Measurements from ENCODE around the gene PALMD.

PALMD gene

DNA sequence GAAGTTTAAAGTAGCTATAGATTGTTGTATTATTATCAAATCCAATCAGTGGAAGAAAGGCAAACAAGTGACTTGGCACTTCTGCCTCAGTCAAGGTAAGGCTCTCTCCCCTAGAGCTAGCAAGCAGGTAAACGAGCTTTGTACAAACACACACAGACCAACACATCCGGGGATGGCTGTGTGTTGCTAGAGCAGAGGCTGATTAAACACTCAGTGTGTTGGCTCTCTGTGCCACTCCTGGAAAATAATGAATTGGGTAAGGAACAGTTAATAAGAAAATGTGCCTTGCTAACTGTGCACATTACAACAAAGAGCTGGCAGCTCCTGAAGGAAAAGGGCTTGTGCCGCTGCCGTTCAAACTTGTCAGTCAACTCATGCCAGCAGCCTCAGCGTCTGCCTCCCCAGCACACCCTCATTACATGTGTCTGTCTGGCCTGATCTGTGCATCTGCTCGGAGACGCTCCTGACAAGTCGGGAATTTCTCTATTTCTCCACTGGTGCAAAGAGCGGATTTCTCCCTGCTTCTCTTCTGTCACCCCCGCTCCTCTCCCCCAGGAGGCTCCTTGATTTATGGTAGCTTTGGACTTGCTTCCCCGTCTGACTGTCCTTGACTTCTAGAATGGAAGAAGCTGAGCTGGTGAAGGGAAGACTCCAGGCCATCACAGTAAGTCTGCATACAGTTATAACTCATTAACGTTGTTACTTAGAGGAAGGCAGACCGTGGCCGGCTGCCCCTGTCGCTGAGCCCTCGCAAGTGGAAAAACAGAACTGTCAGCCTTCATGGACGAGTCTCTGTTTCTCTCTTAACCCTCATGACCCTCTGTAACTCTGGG is at the start of gene PALMD:
TSS of gene PALMD (plus strand) at position 415 of the 833 bp plus-strand sequence. CDS start at position 620, 205 bp downstream.
- no peaks in the 10 kb centered on the region for H3K9me3 ChIP-seq
- H3K4me1 ChIP-seq (ENCODE audit: control insufficient read depth in 1 of 2, insufficient read depth in 1 of 2, low read depth in 1 of 2, low read length in 1 of 2) = no peaks in the 10 kb centered on the region
- peaks cover 46% of the 10 kb centered on the region for H3K27me3 ChIP-seq
- no peaks in the 10 kb centered on the region for H3K36me3 ChIP-seq
- TF ChIP-seq, protein P1, sequence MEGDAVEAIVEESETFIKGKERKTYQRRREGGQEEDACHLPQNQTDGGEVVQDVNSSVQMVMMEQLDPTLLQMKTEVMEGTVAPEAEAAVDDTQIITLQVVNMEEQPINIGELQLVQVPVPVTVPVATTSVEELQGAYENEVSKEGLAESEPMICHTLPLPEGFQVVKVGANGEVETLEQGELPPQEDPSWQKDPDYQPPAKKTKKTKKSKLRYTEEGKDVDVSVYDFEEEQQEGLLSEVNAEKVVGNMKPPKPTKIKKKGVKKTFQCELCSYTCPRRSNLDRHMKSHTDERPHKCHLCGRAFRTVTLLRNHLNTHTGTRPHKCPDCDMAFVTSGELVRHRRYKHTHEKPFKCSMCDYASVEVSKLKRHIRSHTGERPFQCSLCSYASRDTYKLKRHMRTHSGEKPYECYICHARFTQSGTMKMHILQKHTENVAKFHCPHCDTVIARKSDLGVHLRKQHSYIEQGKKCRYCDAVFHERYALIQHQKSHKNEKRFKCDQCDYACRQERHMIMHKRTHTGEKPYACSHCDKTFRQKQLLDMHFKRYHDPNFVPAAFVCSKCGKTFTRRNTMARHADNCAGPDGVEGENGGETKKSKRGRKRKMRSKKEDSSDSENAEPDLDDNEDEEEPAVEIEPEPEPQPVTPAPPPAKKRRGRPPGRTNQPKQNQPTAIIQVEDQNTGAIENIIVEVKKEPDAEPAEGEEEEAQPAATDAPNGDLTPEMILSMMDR (IDR thresholded peaks at IDR 0.05) = no peak
- no peak within 1 kb of the TSS for H3K27ac ChIP-seq
- H3K4me3 ChIP-seq (ENCODE audit: low read depth in 1 of 2, low read length in 1 of 2) = no peak within 1 kb of the TSS

DNA sequence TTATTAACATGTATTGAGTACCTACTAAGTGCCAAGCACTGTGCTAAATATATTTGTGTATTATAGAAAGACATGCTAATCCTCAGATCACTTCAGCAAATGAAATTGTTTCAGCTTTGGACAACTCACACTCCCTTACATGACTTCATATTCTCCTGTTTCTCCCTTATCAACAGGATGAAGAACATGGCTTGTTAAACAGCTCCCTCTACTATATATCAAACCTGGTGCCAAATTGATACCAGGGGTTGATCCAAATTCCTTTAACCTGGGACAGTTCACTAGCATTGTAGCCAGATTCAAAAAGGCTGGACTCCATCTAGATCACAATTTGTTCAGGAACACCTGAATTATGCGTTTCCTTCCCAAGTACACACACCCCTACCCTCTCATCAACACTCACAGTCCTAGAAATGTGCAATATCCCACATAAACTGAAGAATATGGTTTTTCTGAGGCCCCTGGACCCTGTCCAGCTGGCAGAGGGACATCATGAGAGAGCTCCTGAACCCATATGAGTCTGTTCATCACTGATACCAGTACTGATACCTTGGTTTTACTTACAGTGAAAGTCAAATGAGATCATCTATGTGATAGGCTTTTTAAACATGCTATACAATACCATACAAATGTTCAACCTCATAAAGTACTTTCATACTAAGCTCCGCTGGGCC is 47.0 kb upstream of the PALMD start:
- TF ChIP-seq, protein P1 (IDR thresholded peaks at IDR 0.05) = no peak
- Histone ChIP-seq H3K4me3 (ENCODE audit: low read depth in 1 of 2, low read length in 1 of 2) (no peak overlapping the region), H3K4me1 (ENCODE audit: control insufficient read depth in 1 of 2, insufficient read depth in 1 of 2, low read depth in 1 of 2, low read length in 1 of 2) (no peaks in the 10 kb centered on the region), H3K27me3 (no peaks in the 10 kb centered on the region), H3K36me3 (no peaks in the 10 kb centered on the region), H3K9me3 (no peaks in the 10 kb centered on the region), H3K27ac (no peak overlapping the region)

DNA sequence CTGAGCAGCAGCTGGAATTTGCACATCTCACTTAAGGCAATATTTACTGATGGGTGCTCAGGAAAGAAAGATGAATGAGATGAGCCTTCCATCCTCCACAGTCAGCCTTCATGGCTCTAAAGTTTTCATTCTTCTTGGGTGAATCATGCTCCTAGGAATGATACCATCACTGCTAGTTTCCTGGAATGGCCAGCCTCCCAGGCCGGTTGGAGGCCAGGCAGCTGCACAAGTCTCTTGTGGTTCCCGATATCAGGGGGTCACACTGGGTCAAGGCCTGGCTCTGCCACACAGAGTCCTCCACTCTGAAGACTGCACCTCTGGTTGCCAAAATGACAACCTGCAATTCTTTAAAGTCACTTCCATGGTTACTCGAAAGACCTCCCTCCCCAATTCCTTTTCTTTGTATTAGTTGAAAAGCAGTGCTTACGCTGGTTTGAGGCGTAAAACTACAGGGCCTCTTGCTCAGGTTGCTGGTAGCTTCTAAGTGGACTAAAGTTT is 46.2 kb upstream of the PALMD start:
- Histone ChIP-seq H3K9me3 (no peaks in the 10 kb centered on the region), H3K27me3 (no peaks in the 10 kb centered on the region), H3K36me3 (no peaks in the 10 kb centered on the region), H3K4me3 (ENCODE audit: low read depth in 1 of 2, low read length in 1 of 2) (no peak overlapping the region), H3K4me1 (ENCODE audit: control insufficient read depth in 1 of 2, insufficient read depth in 1 of 2, low read depth in 1 of 2, low read length in 1 of 2) (no peaks in the 10 kb centered on the region), H3K27ac (no peak overlapping the region)
- TF ChIP-seq, protein P1 (IDR thresholded peaks at IDR 0.05) = no peak

GRCh38 chr1:99600782-99601181 is 45.1 kb upstream of the PALMD start:
- H3K9me3 ChIP-seq = no peaks in the 10 kb centered on the region
- H3K27ac ChIP-seq = no peak overlapping the region
- H3K4me1 ChIP-seq (ENCODE audit: control insufficient read depth in 1 of 2, insufficient read depth in 1 of 2, low read depth in 1 of 2, low read length in 1 of 2) = no peaks in the 10 kb centered on the region
- no peaks in the 10 kb centered on the region for H3K27me3 ChIP-seq
- H3K4me3 ChIP-seq (ENCODE audit: low read depth in 1 of 2, low read length in 1 of 2) = no peak overlapping the region
- H3K36me3 ChIP-seq = no peaks in the 10 kb centered on the region
- TF ChIP-seq, protein P1 (IDR thresholded peaks at IDR 0.05) = no peak

GRCh38 chr1:99601208-99601607 is 44.7 kb upstream of the PALMD start:
- no peaks in the 10 kb centered on the region for H3K36me3 ChIP-seq
- H3K27me3 ChIP-seq = no peaks in the 10 kb centered on the region
- H3K4me1 ChIP-seq (ENCODE audit: control insufficient read depth in 1 of 2, insufficient read depth in 1 of 2, low read depth in 1 of 2, low read length in 1 of 2) = no peaks in the 10 kb centered on the region
- no peak overlapping the region for H3K4me3 ChIP-seq (ENCODE audit: low read depth in 1 of 2, low read length in 1 of 2)
- H3K9me3 ChIP-seq = no peaks in the 10 kb centered on the region
- TF ChIP-seq, protein P1 (IDR thresholded peaks at IDR 0.05) = no peak
- H3K27ac ChIP-seq = no peak overlapping the region

All from neutrophil (primary cell).